Suprapubic skin (tissue), 4 donors: ENCODE measurements around the gene GYPC. TPM values are rescaled to one million over a fixed set of nuclear protein-coding genes. Genes with fewer than 3 reads are reported as not detected.
A peak's percentile ranks its signal among the peaks of the same experiment; 100 is the strongest.
"Not testable (repeated sequence)": the region's sequence is repeated elsewhere in the genome, so short reads cannot be mapped to it uniquely, and the experiment has no call there.

Experiments
- DNase-seq, 2 donors: peaks; one replicate each; pipeline ENCODE4 v3.0.0-alpha.2; 2019; ENCODE audit warnings: low spot score in 2 of 2
- H3K27ac ChIP-seq: fragments of 200-600 bp; sonication (generic); one replicate; pipeline ENCODE4 v1.5.1; 2019
- H3K27me3 ChIP-seq: fragments of 200-600 bp; sonication (generic); one replicate; pipeline ENCODE4 v1.5.1; 2019
- H3K36me3 ChIP-seq: fragments of 200-600 bp; sonication (generic); one replicate; pipeline ENCODE4 v1.5.1; 2019
- H3K4me1 ChIP-seq: fragments of 200-600 bp; sonication (generic); one replicate; pipeline ENCODE4 v1.5.1; 2019
- H3K4me3 ChIP-seq: fragments of 200-600 bp; sonication (generic); one replicate; pipeline ENCODE4 v1.5.1; 2019; ENCODE audit warnings: mild to moderate bottlenecking
- H3K9me3 ChIP-seq: fragments of 200-600 bp; sonication (generic); one replicate; pipeline ENCODE4 v1.5.1; 2019
- EP300 ChIP-seq: sonication (generic); formaldehyde crosslinking; IDR thresholded peaks from one replicate; pipeline ENCODE4 v1.6.1; 2017; ENCODE audit warnings: antibody characterized with exemption
- POLR2A ChIP-seq, 2 donors: fragments of 450-650 bp; IDR thresholded peaks; one replicate each; pipeline ENCODE4 v1.6.1; 2017; ENCODE audit warnings: antibody characterized with exemption in 2 of 2, mild to moderate bottlenecking in 2 of 2, moderate library complexity in 2 of 2
- POLR2AphosphoS5 ChIP-seq, 3 donors: sonication (generic); formaldehyde crosslinking; IDR thresholded peaks; one replicate each; pipeline ENCODE4 v1.6.1; 2017; ENCODE audit warnings: antibody characterized with exemption in 3 of 3
- WGBS: methylation state at CpG from one replicate; pipeline ENCODE4 v1.1.5; 2018; 5-methylcytosine and 5-hydroxymethylcytosine counted together
- total RNA-seq, 4 donors: library from RNA; depleted of rRNA; stranded (reverse); fragments of >200 nt; gene quantifications; one replicate each; pipeline ENCODE4 v1.1.0, GENCODE V29; 2016
- TF ChIP-seq, protein P1 (sequence below), 2 donors: fragments of 200-600 bp in 1 of 2; fragments of 450-650 bp in 1 of 2; sonication (generic) in 1 of 2; IDR thresholded peaks; one replicate each; pipeline ENCODE4 v1.5.1; 2016 to 2019; ENCODE audit warnings: antibody characterized with exemption in 2 of 2, mild to moderate bottlenecking in 1 of 2, moderate library complexity in 1 of 2

The GYPC gene
- total RNA-seq, 4 donors from 2014 or later, result 21.3 to 43.7 (median 32.1) TPM

DNA sequence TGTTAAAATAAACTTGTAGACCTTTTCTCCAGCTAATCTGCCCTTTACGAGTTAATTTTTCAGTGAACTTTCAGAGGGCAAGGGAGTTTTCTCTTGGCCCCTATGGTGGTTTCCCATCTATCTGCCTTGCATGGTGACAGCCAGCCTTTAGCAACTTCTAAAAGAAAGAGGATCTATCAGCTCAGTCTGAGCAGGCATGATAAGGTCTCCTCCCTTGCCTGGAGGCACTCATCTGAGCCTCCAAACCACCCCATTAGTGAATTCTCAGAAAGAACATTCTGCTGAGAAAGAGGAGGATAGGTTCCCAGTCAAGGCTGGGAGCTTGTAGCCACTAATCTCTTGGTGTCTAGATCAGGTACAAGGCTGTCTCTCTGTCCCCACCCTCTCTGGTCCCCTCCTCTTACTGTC, 10.7 kb upstream of the GYPC start:
- Histone ChIP-seq H3K27me3 (no peaks in the 10 kb centered on the region), H3K9me3 (no peaks in the 10 kb centered on the region), H3K36me3 (no peaks in the 10 kb centered on the region), H3K27ac (no peak overlapping the region), H3K4me1 (no peaks in the 10 kb centered on the region), H3K4me3 (no peak overlapping the region)
- TF ChIP-seq POLR2AphosphoS5 (IDR thresholded peaks at IDR 0.05), result no peak
- TF ChIP-seq, protein P1, sequence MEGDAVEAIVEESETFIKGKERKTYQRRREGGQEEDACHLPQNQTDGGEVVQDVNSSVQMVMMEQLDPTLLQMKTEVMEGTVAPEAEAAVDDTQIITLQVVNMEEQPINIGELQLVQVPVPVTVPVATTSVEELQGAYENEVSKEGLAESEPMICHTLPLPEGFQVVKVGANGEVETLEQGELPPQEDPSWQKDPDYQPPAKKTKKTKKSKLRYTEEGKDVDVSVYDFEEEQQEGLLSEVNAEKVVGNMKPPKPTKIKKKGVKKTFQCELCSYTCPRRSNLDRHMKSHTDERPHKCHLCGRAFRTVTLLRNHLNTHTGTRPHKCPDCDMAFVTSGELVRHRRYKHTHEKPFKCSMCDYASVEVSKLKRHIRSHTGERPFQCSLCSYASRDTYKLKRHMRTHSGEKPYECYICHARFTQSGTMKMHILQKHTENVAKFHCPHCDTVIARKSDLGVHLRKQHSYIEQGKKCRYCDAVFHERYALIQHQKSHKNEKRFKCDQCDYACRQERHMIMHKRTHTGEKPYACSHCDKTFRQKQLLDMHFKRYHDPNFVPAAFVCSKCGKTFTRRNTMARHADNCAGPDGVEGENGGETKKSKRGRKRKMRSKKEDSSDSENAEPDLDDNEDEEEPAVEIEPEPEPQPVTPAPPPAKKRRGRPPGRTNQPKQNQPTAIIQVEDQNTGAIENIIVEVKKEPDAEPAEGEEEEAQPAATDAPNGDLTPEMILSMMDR (IDR thresholded peaks at IDR 0.05), result no peak
- TF ChIP-seq POLR2A (IDR thresholded peaks at IDR 0.05), result no peak
- 74% methylated on average over 1 of the region's 1 CpG for WGBS
- no peak for DNase-seq

DNA sequence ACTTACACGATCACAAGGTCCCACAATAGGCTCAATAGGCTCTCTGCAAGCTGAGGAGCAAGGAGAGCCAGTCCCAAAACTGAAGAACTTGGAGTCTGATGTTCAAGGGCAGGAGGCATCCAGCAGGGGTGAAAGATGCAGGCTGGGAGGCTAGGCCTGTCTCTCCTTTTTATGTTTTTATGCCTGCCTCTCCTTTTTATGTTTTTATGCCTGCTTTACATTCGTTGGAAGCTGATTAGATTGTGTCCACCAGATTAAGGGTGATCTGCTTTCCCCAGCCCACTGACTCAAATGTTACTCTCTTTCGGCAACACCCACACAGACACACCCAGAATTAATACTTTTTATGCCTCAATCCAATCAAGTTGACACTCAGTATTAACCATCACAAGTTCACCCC, 9.9 kb upstream of the GYPC start:
- TF ChIP-seq EP300, result no peak
- TF ChIP-seq, protein P1 (IDR thresholded peaks at IDR 0.05), result no peak
- no peak for TF ChIP-seq POLR2A (IDR thresholded peaks at IDR 0.05)
- TF ChIP-seq POLR2AphosphoS5 (IDR thresholded peaks at IDR 0.05), result no peak
- no peak overlapping the region for H3K27ac ChIP-seq
- no peaks in the 10 kb centered on the region for H3K27me3 ChIP-seq
- WGBS, result 78% methylated on average over 3 of the region's 3 CpGs
- no peaks in the 10 kb centered on the region for H3K9me3 ChIP-seq
- no peaks in the 10 kb centered on the region for H3K36me3 ChIP-seq
- no peaks in the 10 kb centered on the region for H3K4me1 ChIP-seq
- no peak for DNase-seq
- no peak overlapping the region for H3K4me3 ChIP-seq

DNA sequence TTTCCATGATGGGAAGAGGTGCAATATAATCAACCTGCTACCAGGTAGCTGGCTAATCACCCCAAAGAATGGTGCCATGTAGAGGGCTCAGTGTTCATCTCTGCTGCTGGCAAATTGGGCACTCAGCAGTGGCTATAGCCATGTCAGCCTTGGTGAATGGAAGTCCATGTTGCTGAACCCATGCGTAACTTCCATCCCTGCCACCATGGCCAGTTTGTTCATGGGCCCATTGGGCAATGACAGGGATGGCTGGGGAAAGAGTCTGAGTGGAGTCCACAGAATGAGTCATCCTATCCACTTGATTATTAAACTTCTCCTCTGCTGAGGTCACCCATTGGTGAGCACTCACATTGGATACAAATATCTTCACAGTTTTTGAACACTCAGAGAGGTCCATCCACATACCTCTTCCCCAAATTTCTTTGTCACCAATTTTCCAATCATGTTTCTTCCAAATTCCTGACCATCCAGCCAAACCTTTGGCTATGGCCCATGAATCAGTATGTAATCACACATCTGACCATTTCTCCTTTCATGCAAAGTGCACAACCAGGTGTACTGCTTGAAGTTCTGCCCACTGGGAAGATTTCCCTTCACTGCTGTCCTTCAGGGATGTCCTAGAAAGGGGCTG, 8.1 kb upstream of the GYPC start:
- H3K27ac ChIP-seq, H3K9me3 ChIP-seq, H3K36me3 ChIP-seq, H3K4me1 ChIP-seq, H3K27me3 ChIP-seq, H3K4me3 ChIP-seq: not testable (repeated sequence)
- WGBS, result 100% methylated on average over 1 of the region's 1 CpG
- peak in 1 of 2 donors; percentile 31 for DNase-seq

DNA sequence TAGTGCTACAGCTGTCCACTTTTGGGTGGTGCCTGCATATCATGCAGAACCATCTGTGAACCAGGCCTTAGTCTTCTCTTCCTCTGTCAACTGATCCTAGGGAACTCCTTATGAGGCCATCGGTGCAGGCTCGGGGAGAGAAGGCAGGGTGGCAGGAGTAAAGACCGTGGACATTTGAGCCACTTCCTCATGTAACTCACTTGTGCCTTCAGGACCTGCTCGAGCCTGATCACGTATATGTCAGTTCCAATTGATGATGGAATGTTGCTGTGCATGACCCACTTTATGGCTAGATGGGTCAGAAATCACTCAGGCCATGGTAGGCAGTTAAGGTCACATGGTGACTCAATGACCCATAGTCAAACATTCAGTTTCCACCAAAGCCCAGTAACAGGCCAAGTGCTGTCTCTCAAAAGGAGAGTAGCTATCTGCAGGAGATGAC, 7.6 kb upstream of the GYPC start:
- H3K27ac ChIP-seq, H3K9me3 ChIP-seq, H3K4me1 ChIP-seq, H3K36me3 ChIP-seq, H3K27me3 ChIP-seq, H3K4me3 ChIP-seq: not testable (repeated sequence)
- DNase-seq, result peak in 1 of 2 donors; percentile 34
- WGBS, result 95% methylated on average over 5 of the region's 5 CpGs

DNA sequence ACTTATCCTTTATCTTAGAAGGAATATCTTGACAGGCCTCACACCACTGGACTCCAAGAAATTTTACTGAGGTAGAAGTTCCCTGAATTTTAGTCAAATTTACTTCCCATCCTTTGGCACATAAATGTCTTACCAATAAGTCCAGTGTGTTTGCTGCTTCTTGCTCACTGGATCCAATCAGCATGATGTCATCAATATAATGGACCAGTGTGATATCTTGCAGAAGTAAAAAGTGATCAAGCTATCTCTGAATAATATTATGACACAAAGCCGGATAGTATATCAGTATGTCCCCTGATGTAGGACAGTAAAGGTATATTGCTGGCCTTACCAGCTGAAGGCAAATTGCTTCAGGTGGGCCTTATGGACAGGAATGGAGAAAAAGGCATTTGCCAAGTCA, 6.9 kb upstream of the GYPC start:
- peak in 1 of 2 donors; percentile 7 for DNase-seq
- Histone ChIP-seq H3K4me3 (no peak overlapping the region), H3K4me1 (no peaks in the 10 kb centered on the region), H3K9me3 (no peaks in the 10 kb centered on the region), H3K27me3 (no peaks in the 10 kb centered on the region), H3K27ac (no peak overlapping the region), H3K36me3 (no peaks in the 10 kb centered on the region)
- TF ChIP-seq EP300 (no peak), POLR2AphosphoS5 (IDR thresholded peaks at IDR 0.05) (no peak), POLR2A (IDR thresholded peaks at IDR 0.05) (no peak)
- TF ChIP-seq, protein P1 (IDR thresholded peaks at IDR 0.05), result no peak
- 96% methylated on average over 1 of the region's 1 CpG for WGBS

DNA sequence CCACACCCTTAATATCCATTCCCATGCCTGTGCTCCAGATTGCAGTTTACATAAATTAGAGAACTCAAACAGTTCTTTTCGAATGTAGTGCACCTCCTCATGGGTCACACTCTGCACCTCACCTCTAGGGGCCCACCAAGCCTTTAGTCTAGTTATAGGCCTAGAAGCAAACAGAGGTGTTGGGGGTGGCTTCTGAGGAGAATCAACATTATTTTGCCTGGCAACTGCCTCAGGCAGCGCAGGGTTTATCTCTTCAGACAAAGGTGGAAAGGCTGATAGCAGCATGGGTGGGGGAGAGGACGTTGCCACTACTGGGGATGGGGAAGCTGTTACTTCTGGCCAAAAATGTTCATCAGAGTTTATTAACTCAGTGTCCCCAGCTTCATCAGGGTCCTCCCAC, 5.0 kb upstream of the GYPC start:
- Histone ChIP-seq H3K27ac (no peak overlapping the region), H3K36me3 (no peaks in the 10 kb centered on the region), H3K27me3 (no peaks in the 10 kb centered on the region), H3K9me3 (no peaks in the 10 kb centered on the region), H3K4me3 (no peak overlapping the region), H3K4me1 (peaks cover 7% of the 10 kb centered on the region)
- DNase-seq, result peak in 1 of 2 donors; percentile 9
- 92% methylated on average over 3 of the region's 3 CpGs for WGBS
- TF ChIP-seq EP300 (no peak), POLR2A (IDR thresholded peaks at IDR 0.05) (no peak), POLR2AphosphoS5 (IDR thresholded peaks at IDR 0.05) (no peak)
- TF ChIP-seq, protein P1 (IDR thresholded peaks at IDR 0.05), result no peak
